GM04503 (cell line): ENCODE results near the gene DOK6.

Experiments
- DNase-seq: peaks from one replicate; pipeline ENCODE4 v3.0.0-alpha.2; 2012; ENCODE audit warnings: low read depth

Gene DOK6

DNA sequence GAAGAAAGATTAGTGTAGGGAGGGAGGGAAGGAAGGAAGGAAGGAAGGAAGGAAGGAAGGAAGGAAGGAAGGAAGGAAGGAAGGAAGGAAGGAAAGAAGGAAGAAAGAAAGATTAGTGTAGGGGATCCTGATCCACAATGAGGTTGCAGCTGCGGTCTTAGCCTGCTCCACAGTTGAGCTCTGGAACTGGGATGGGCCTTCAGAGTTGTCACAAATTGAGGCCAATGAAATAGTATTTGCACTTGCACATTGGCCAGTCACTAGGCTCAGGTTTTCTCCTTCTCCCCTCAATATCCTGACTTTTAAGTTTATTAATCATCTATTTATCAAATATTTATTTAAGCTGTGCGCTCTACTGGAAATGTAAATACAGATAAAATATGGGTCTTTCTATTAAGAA is 34.3 kb downstream of the DOK6 start:
- DNase-seq, result no peak

GRCh38 chr18:69444221-69444620 is 43.5 kb downstream of the DOK6 start:
- DNase-seq, result peak; percentile 15

DNA sequence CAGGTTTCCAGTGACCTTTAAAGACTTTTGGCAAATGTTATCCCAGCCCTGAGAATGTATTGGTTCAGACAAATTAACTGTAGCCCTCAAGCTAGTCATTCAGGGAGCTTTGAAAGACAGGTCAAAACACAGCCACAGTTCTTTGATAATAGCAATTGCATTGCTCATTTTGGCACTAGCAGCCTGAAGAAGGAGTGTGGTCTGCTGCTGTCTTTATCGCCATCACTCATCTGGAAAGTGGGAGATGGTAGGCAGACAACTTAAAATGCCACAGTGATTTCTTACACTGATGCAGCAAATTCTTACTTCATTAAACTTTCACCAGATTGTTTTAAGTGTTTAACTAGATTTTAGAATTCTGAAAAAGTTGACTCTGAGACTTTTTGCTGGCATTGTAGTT is 47.2 kb downstream of the DOK6 start:
- DNase-seq, result no peak

DNA sequence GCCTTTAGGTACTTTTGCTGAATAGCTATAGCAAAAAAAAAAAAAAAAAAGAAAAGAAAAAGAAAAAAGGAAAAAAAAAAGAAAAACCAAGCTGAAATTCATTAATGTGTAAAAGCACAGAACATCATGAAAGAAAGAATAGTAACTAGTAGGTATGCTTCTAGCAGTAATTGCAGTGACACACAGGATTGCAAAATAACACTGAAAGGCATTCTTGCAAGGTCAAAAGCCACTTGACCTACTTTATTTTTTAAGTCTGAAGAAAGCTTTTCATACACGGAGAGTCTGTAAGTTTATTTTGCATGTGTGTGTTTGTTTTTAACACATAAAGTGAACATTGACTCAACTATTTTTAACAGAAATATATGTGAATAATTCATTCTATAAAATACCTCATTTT is 54.4 kb downstream of the DOK6 start:
- no peak for DNase-seq

DNA sequence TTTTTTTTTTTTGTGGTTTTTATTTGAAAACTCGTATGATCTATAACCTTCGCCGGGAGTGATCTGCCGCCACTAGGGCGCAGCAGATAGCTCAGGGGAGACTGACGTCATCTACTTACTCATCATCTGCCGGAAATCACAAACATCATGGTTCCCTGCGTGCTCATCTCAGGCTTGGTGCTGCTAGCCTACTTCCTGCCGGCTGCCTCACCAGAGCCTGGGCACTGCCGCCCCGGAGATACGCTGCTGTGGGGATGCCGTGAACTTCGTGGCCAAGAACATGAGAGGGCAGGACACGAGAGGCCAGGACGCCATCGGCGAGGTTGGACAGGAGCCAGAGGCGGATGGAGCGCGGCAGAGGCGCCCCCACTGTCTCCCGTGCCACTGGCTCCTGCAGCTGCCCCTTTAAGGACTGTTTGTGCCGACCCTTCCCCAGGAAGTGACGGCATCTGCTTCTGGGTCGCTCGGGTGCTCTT is 68.8 kb downstream of the DOK6 start:
- no peak for DNase-seq

DNA sequence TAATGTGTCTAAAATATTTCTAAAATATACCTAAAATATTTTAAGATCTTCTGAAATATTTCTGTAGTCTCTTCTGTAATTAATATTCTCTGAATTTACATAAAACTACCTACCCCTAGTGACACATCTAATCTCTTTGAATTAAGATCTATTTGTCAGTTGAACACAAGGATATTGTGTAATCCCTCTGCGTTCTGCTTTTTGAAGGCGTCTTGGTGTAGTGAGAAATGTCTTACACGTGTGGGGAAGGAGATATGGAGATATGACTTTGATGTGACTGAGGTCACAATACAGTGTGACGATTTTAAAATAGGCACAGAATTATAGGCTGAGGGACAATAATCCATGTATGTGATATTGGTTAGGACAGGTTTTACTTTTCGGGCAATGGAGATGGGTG is 79.8 kb downstream of the DOK6 start:
- no peak for DNase-seq

GRCh38 chr18:69483574-69483973 is 82.9 kb downstream of the DOK6 start:
- DNase-seq, result no peak

DNA sequence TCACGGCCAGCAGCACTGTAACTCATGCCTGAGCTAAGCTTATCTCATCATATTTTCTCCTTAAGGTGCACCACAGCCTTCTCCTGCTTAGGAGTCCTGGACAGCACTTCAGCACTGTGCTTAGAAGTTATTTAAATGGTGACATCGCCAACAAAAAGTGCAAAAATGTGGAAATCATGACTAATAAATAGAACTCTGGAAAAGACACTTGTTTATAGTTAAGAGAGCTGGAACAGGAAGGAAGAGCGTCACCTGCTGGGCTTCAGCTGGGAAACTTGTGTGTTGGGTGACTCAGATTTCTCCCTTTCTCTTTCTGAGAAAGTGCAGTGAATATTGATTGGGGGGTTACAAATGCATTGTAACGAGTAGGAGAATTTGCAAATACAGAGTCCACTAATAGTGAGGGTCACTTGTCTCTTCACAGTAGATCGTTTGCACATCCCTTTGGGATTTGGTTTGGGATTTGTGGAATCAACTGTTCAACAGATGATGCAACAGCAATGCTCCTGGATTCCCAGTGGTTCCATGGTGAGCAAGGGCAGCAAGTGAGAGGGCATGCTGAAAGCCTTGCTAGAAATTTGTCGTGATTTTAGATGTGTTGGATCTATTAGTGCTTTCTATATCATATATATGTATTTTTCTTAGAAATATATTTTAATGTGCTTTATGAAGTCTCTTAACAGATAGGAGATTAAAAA is 84.2 kb downstream of the DOK6 start:
- DNase-seq, result no peak

DNA sequence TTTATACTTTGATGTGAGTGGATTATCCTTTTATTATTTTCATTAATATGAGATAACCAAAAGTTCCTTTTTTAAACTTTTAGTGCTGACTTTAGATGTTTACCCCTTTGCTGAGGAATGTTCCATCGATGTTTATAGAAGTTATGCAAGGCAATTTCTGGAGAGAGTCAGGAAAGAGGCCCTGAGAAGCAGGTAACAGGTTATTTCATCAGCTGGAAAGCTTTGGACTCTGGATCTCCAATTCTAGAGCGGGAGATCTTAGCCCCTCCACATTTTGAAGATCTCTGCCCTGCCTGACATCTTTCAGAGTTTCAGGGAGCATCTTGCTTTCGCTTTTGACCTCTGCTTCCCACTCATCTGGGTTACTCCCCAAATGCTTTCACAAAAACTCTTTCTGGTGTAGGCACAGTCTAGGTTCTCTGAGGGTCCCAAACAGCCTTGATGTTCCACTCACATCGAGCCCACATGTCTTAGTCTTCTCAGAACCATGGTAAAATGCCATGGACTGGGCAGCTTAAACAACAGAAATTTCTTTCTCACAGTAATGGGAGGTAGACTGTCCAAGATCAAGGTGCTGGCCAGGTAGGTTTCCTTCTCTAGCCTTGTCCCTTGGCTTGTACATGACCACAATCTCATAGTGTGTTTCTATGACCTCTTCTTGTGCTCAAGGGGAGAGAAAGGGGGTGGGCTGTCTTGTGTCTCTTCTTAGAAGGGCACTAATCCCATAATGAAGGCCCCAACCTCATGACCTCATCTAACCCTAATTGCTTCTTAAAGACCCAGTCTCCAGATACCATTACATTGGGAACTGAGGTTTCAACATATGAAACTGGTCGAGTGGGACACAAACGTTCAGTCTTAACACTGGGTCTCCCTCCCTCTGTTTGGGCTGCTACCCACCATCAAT is 87.1 kb downstream of the DOK6 start:
- no peak for DNase-seq

DNA sequence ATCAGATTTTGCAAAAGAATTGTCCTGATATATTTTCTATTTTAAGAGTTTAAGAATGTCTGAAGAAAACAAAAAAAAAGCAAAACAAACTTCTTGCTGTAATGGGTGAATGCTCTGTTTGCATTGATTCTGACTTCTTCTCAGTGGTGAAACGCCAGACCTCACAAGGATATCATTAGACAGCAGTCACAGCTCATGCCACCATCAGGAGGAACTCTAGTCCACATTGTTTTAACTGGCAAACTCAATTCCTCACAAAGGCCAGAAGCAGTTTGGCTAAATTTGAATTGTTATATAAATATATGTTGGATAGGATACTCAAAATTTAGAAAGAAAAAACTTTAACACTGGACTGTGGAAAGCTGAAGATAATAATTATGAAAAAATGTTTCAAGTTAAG is 89.4 kb downstream of the DOK6 start:
- no peak for DNase-seq

DNA sequence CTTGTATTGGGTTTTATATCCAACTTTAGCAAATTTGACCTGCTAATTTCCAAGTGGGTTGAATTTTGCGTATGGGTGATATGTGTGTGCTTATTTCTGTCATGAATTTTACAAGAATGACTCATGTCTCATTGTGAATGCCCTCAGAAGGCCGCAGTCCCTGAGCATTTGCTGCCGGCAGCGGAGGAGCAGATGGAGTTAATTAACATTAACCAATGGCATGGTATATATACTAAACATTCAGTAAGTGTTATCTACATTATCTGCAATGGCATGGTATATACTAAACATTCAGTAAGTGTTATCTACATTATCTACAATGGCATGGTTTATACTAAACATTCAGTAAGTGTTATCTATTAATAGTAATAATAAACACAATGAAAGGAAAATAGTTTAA is 90.1 kb downstream of the DOK6 start:
- DNase-seq, result no peak

- no peak for DNase-seq
These were observed 90.9 kb downstream of the DOK6 start for GRCh38 chr18:69491576-69491975.

DNA sequence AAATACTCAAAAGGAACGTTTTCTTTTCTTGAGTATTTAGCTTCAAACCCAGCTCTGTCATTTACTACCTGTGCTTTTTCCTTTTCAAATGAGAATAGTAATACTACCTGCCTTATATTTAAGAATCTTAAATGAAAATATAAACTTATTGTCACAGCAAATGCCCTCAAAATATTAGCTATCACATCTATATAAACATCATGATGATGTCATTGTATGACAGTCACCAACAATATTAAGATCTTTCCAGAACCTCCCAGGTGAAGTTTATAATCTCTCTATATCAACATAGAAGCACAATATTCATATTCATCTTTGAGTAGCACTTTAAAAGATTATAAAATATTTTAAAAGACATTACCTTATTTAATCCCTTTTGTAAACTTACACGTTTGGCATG is 92.2 kb downstream of the DOK6 start:
- no peak for DNase-seq

- DNase-seq, result no peak
These were observed 94.2 kb downstream of the DOK6 start for GRCh38 chr18:69494841-69495240.

DNA sequence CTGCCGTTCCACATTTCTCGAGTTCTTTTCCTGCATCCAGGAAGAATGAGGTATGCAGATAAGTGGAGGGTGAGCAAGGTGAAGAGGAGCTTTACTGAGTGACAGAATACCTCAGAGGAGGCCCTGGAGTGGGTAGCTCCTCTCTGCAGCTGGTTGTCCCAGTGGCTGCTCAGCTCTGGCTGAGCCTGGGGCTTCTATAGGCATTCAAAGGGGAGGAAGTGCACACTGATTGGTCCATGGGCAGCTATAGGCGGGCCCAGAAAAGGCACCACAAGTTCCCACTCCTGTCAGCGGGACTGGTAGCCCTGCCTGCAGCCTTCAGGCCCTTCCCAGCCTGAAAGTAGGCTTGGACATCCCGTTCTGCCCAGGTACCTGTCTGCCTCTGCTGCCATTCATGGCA is 94.7 kb downstream of the DOK6 start:
- no peak for DNase-seq

DNA sequence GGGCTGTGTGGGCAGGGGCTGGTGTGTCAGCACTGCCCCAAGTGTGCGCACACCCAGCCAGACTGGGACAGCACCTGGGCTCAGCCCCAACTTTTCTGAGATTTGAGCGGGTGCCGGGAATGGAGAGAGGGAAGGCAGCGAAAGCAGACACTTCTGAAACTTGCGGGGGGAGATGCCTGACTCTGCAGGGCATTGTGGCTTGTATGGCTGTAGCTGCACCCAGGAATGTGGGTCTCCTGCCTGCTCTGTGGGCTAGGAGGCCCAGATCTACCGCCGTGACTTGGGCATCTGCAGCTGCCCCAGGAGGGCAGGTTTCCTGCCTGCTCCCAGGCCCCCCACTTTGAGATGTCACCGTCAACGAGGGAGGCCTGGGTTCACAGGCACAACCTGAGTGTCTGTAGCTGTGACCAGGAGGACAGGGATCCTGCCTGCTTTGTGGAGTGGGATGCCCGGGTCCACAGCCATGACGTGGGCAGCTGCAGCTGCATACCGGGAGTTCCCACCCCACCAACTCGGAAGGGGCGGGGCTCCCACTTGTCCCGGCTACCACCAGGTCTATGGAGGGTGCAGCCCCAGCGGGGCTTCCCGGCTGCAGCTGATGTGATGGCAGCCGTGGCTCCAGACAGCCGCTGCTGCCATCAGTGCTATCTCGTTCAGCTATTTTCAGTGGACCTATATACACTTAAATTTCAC is 95.3 kb downstream of the DOK6 start:
- no peak for DNase-seq

DNA sequence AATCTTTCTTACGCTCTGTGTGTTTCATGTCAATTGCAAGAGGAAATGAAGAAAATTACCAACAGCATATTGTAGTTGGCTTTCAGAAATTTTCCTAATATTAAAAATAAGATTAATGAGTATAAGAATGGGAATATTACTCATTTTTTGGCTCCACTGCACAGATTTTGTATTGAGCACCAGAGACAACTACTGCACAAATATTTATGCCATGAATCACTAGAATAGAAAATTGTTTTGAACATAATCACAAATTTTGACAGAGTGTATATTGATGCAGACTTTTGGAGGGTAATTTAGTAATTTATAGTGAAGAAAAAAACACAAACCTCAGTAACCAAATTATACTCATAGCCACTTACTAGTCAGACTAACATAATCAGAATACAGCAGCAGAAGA is 118.3 kb downstream of the DOK6 start:
- DNase-seq, result no peak

GRCh38 chr18:69523582-69523981 is 122.9 kb downstream of the DOK6 start:
- no peak for DNase-seq

DNA sequence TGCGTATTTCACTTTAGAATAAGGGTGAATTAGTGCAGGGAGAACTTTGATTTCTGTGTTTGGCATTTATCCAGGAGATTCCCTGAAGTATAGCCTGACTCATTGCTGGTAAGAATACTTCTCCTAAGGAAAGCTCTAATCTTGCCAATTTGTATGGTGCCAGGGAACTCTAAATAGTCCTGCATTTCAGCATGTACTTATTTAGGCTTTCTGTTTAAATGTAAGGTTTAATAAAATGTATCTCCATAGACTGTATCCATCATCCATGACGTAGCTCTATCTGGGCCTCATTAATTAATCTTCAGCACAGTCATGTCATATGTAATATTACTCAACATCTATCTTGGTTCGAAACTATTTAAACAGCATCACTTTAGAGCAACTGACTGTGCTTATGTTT is 127.7 kb downstream of the DOK6 start:
- no peak for DNase-seq

DNA sequence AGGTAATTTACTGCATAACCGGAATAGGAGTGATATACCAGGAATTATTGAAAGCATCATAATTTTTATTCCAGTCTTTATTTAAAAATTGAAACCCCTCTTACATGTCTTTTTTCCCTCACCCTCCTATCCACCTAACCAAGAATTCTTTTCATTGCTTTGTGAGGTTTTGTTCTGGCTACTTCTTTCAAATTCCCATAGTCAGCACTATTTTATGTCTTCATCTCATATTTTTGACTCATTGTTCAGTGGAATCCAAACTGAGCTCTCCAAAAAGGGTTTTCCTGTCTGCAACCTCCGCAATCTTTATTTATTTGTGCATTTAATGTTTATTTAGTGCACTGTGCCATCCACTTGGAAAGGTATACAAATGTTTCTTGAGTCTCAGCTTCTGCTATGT is 128.5 kb downstream of the DOK6 start:
- no peak for DNase-seq

GRCh38 chr18:69531973-69532372 is 131.3 kb downstream of the DOK6 start:
- no peak for DNase-seq

GRCh38 chr18:69537183-69537582 is 136.5 kb downstream of the DOK6 start:
- no peak for DNase-seq

DNA sequence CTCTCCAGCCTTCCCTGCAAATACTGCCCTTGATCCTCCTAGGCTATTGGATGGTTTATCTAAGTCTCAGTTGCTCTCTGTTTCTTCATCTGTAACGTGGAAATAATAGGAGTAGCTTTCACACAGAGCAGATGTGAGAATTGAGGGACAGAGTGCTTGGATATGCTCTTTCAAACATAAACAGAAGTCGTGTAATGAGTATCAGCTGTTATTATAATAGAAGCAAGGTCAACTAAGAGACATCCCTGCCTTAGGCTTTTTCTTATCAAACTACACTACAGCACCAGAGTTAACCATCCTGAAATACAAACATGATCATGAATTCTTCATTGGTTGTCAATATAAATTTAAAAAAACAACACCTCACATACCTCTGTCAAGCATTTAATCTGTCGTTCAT is 138.2 kb downstream of the DOK6 start:
- no peak for DNase-seq
